GM19452 (cell line): ENCODE measurements around the gene PTPRD.

Experiments used
- ATAC-seq: cut with Tn5 transposase; IDR thresholded peaks from one replicate; pipeline ENCODE4 v1.9.1; 2021; ENCODE audit not compliant: unreplicated experiment

PTPRD gene

DNA sequence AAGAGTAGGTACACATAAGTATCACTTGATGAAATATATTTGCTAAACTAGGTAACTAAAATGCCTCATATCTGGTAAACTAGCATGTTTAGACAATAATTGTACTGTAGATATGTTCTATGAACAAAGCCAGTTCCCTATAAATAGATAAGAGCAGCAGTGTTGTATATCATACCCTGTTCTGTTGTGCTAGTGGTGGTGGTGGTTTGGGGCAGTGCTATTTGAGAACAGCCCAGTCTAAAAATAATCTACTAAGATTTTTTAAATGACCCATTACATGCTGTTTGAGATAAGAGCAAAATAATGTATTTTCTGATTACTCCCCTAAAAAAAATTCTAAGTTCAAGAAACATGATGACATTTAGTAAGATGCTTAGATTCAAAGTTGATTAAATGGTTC is 1984.0 kb downstream of the PTPRD start:
- no peak for ATAC-seq

DNA sequence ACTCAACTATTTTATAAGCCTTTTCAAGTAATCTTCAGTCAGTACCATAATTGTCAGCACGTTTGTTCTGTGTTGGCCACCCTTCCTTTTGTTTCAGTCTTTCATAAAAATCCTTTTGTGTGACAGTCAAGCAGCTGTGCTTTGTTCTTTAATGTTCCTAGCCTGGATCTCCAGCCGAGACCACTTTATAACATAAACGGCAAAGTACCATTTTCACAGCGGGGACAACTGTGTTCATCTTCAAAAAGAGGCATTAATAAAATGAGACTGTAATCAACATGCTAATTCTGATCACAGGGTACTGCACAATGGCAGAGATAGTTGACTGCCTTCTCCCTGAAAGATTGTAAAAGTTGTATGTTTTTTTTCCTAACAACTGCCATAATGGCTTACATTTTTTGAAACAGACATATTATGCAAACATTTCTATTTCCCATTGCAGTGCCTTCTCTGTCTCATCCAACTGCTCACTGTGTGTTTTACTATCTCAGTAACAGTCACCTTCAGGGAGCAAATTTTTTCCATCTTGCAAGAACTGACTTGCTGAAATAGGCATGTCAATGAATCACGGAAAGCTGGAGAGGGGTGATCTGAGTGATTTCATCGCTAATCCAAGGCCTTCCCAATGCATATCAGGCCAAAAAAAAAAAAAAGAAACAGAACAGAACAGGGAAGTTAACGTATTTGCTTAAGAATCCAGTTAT is 1984.7 kb downstream of the PTPRD start:
- ATAC-seq = no peak

DNA sequence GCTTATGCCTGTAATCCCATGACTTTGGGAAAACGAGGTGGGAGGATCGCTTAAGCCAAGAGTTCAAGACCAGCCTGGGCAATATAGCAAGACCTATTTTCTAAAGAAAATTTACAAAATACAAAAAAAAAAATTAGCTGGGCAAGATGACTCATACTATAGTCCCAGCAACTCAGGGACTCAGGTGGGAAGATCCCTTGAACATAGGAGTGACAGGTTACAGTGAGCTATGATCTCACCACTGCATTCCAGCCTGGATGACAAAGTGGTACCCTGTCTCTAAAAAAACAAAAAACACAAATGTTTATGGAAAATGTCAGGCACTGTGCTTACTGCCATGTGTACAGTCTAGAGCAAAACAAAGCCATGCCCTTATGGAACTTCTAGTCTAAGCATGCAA is 1989.9 kb downstream of the PTPRD start:
- no peak for ATAC-seq

DNA sequence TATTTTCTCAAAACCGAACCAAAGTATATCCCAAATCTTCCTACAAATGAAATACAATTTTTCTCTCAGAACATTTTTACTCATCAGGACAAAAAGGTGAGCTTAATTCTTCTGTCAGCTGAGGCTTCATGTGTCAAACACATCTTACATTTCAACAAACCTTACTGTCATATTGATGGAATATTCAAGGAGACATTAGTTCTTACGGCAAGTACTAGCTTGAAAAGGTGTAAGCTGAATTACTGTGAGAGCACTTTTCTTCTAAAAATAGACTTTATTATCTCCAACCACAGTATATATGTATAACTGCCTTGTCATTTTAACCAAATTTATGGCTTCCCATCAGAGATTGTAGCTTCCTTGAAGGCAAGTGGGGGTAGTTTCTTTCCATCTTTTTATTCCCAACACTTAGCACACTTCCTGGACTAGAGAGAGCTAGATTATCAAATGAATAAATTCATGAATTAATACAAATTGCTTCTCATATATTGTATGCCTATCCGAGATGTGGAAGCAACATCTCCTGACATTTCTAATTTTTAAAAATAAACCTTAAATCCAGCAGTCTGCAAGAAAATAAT is 1990.5 kb downstream of the PTPRD start:
- no peak for ATAC-seq

DNA sequence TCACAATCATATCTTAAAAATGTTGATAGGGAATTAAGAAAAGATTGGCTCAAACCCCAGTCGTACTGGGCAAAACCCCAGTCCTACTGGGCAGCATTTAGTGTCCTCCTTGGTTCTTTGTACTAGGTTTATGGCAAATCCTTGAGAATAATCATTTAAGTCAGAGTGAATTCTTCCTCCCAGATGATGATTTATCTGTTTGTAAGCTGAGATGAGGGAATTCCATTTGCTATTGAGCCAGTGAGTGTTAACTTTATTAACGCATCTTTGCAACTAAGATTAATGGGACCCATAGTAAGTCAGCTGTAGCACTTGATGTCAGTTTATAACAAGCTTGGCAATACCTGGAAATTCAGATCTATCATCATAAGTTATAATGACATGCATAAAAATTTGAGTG is 1991.4 kb downstream of the PTPRD start:
- ATAC-seq = no peak

DNA sequence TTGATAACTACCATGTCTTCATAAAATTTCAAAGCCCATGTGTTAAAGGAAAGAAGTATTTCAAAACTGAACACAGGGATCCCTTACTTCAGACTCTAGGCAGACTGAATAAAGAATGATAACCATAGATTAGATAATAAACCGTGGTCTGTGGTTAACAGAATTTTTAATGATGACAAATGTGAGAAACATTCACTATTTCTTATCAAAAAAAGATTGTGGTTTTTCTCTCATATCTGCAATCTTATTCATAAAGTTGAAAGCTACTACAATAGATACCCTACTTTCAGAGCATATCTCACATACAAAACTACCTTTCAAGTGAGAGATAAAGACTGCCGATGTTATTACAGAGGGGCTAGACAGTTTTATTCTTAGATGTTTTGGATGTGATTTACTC is 1996.4 kb downstream of the PTPRD start:
- no peak for ATAC-seq

DNA sequence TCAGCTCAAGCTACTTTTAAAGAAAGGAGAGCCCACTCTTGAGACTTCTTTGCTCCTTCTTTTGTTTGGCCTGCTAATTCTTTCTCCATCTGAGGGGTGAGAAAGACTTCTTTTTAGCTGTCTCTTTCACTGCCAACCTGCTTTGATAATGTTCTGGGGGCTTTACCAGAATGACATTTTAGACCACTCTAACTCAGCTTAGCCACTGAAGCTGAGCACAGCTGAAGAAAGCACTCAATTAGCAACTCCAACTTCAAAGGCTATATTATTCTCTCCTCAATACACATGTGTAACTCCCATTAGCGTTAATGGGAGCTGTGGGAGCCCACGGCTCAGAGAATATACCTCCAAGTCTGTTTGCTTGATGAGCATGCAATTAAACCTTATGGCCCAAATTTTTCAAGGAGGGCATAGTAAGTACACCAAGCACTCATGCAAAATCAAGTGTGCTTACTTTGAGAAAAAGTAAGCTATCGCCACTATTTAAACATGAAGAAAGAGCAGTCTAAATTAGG is 1997.8 kb downstream of the PTPRD start:
- ATAC-seq = no peak

DNA sequence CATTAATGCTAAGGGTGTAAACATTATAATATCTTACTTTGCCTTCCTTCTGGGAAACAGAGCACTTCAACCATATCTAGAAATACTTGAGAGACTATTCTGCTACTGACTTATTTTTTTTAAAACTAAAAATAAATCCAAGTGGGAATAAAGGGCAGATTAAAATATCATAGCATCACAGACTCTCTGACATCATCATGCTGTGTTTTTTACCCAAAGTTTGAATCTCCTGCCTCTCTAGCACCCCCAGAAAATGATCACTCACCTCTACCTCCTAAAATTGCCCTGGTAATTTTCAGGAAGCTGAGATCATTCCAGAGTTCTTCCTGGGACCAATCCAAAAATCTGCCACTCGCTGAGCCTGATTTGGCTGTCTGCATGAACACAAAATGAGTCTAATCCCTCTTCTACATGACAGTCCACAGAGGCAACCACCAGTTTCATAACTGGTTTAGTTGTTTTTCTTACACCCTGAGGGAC is 1999.4 kb downstream of the PTPRD start:
- no peak for ATAC-seq

DNA sequence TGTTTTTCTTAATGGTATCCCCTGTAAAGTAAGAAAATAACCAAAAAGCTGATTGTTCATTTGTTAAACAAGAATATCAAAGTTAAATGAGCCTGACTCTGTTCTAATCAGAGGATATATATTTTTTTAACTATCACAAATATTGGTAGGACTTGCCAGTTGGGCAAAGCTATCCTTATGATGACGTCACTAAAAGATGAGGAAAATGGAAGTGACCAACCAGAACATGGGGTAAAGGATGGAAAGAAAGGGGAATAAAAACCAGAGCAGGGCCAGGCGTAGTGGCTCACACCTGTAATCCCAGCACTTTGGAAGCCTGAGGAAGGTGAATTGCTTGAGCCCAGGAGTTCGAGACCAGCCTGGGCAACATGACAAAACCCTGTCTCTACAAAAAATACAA is 2001.6 kb downstream of the PTPRD start:
- no peak for ATAC-seq

DNA sequence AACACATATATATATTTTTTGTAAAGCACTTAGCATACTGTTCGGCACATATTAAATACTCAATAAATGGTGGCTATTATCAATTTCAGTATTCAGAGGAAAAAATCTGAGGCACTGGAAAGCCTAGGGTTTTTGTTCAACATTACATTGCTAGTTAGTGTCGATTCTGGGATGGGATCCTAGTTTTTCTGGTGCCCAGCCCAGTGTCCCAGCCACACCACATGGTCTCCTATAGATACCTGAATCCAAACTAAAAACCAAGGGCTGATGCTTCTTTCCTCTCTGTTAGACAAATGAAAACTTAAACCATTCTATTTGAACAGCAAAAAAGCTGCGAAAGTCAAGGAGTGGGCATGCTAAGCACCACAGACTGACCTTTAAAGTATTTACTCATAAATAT is 2002.5 kb downstream of the PTPRD start:
- no peak for ATAC-seq

DNA sequence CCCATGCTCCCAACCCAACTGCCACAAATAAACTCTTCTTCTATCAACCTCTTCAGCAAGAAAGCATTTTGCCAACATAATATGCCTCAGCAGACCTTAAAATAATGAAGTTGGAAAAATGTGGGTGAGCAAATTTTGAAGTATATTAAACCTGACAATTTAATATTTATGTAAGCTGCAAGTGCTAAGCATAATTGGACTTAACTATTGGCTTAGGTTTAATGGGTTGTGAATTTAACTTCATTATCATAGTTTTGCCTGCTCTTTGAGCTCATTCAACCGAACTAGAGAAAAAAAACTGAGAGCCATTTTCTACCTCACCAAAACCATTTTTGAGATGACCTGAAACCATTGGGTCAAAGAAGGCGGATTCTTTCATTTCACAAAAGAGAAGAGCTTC is 2007.7 kb downstream of the PTPRD start:
- no peak for ATAC-seq

DNA sequence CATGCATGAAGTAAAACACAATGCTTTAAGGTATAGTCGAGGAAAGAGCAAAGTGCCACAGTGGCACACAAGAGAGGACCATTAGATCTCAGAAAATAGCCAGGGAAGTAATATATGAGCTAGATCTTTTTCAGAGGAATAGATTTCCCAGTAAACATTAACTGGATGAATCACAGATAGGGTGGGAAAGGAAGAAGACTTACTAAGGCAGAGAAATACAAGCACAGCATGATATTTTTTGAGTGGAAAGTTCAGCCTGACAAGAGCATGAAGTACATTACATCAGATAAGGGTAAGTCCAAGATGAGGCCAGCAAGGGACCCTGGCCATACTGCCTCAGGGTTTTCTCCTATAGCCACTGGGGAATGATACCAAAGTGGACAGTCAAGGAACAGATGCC is 2008.6 kb downstream of the PTPRD start:
- no peak for ATAC-seq

DNA sequence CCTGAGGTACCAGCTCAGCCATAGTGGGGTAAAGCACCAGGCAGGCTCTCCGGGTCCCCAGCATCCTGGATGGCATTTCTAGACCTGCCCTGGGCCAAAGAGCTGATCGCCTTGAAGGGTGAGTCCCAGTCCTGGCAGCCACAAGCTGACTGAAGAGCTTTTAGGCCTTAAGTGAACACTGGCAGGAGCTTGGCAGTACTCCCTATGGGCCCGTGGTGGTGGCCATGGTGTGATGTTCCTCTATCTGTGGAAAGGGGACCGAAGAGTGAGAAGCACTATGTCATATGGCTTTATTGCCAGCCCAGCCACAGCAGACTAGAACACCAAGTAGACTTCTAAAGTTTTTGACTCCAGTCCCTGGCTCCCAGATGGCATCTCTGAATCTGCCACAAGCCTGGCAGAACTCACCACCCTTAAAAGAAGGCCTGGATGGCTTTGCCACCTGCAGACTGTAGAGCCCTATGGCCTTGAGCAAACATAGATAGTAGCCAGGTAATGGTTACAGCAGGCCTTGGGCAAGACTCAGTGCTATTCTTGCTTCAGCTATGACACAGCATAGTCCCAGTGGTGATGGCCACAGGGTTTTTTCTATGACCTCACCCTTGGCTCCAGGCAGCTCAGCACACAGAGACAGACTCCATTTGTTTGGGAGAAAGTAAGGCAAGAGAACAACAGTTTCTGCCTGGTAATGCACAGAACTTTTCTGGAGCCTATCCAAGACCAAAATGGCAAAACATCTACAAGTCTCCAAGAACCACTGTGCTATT is 2011.7 kb downstream of the PTPRD start:
- ATAC-seq = no peak

DNA sequence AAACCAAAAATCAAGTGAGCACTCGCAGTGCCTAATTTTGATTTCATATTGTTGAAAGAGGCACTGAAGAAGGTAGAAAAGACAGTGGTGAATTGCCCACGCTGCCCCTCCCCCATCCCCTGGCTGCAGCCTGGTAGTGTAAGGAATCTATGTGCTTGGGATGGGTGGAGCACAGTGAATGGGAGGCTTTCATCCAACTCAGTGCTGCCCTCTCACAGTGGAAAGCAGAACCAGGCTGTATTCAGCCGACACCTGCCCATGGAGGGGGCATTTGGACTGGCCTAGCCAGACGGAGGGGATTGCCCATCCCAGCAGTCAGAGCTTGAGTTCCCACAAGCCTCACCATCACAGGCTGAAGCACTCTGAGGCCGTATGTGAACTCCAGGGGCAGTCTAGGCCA is 2012.9 kb downstream of the PTPRD start:
- ATAC-seq = no peak

DNA sequence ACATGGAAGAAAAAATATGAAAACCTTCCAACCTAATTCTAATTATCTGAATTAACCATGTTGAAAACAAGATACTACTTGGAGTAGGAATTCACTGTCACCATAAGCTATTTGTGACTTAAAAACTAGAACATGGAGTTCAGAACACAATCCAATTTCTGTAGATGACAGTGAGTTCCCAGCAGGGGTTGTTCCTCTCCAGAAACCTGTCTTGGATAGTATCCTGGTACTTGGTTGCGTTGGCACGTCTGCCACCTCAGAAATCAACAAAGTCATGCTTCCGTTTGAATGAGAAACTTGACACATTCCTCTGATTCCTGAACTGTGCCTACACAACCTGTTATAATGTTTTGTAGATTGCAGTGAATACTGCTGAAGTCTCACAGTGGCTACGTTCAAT is 2023.3 kb downstream of the PTPRD start:
- no peak for ATAC-seq

DNA sequence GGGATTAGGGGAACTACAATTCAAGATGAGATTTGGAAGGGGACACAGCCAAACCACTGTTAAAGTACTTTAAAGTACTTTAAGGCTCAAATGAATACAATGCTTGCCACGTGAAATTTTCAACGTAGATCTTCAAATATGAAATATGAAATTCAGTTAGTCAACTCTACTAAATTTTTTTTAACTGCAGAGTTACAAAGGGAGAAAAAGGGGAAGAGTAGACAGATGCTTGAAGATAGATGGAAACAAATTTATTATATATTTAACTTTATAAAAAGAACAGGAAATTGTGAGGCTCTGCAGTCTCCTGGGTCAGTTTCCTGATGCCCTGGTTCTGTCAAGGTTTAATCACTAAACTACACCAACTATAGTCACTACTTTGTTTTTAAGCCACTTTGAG is 2027.8 kb downstream of the PTPRD start:
- ATAC-seq = no peak

DNA sequence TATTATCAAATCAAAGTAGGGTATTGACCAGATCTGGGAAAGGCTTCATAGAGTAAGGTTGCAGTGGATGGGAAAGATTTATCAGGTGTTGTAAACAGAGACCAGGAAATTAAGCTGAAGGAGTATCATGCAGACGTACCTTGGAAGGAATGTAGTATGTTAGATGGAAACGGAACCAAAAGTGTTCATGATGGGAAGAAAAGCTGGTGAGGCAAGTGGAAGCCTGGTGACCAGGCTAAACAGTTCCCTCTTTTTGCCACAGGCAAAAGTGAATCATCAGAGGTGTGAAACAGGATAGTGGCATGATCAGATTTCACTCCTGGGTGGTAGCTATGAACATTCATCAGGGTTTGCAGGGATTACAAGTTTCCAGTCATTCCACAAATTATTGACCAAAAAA is 2033.1 kb downstream of the PTPRD start:
- ATAC-seq = no peak

DNA sequence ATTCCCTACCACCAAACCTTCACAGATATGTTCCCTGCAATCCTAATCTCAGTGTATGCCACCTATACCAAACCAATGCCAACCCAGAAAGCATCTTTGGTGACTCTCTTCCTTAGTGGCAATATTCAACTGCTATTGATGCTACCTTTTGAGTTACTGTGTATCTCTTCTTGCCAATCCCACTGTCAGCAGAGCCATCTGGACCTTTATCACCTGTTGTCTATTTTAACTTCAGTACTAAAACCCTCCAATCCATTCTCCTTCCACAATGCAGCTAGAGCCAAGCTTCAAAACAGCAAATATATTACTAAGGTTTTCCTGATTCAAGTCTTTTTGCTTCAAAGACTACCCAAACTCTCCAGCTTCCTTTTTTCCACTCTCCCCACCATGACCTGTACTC is 2036.1 kb downstream of the PTPRD start:
- ATAC-seq = no peak

DNA sequence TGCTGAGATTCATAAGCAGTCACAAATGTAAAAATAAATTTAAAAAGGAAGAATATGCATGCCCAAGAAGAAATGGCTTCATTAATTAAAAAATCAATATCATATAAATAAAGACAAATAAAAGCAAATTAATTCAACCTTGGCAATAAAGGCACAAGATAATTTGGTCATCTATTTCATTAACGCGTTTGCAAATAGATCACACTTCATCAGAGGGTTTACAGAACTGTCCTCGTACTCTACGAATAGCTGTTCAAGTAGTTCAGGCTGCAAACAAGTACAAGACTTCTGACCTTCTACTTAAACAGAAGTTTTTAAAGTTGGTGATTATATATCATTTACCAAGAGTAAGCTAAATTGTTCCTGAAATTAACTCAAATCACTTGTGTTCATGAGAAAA is 2038.0 kb downstream of the PTPRD start:
- no peak for ATAC-seq

DNA sequence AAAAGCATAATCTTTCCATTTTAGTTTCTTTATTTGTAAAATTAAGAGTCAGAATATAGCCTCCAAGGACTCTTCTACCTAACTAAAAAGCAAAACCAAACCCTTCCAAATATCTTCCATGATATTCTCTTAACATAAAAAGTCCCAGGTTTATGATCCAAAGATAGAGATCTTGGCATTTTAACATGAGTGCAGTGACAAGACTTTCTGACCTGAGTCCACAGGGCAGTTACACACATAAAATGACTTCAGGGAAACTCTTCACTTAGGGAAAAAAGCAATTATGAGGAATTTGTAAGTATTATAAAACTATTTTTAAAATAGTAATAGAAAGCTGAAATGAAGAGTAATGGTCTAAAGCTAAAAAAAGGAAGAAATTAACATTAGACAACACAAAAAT is 2040.6 kb downstream of the PTPRD start:
- ATAC-seq = no peak

DNA sequence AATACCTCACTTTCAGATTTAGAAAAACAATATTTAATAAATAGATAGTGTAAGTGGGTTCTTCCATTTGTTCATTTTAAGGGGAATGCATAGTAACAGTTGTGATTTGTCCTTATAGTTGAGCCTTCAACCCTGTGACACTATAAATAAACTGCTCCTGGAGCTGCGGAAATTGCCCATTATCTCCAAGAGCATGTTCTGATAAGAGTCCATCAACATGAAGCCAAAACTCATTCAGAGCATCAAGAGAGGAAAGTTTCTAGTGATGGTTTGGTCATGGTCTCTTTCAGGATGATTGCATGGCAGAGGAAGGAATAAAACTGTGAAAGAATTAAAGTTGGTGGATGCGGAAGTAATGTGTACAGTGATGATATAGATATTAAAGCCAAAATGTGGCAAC is 2041.2 kb downstream of the PTPRD start:
- ATAC-seq = no peak

DNA sequence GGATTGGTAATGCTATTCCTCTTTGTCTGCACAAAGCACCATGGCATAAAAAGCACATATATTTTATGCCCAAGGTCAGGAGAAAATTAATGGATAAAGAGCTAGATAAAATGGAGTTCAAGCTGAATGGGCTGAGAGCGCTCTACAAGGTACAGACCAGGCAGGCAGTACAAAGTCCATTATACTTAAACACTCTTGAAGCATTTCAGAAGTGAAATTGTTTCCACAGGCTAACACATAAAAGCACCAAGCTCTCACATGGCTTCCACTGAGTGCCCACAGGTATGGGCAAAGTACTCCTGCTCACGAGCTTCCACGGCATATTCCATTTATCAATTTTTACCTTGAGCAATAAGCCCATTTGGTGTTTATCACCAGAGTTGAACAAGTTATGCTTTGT is 2042.0 kb downstream of the PTPRD start:
- ATAC-seq = no peak
